ENCODE results near the gene PLIN1. TPM values are rescaled to one million over a fixed set of nuclear protein-coding genes. Genes with fewer than 3 reads are reported as not detected.

Gene PLIN1
- total RNA-seq, 4 donors from 2014 or later, result 4.6 to 48.3 (median 11.9) TPM

DNA sequence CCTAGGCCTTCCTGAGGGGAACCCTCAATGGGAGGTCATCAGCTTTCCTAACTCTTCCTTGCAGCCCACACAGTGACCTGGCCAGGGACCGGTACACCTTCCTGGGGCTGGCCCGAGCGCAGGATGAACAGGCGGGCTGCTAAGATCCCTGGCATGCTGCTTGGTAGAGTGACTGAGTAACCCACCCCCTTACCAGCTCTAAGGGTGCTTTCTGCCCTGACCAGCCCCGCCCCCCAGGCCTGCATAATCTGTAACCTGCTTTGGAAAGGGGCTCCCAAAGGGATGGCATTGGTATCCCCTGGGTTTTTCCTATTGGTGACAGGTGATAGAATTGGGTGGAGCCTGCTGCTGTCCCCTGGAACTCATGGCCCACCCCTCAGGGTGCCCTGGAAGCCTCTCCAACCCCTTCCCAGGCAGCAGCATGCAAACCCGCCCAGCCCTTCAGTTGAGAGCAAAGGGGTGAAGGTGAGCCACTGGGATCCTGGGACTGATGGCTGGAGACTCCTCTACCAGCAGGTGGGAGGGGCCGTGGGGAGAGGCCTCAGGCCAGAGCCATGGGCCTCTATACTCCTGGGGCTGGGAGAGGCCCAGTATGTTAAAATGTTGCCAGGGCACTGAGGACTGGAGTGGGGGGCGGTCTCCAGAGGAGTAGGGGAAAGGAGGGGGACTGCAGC lies 12.8 kb downstream of the PLIN1 start:
- H3K9me3 ChIP-seq, result no peaks in the 10 kb centered on the region
- WGBS, 2 donors (ENCODE audit: low coverage in 1 of 2), result 99% methylated on average over 8 of the region's 8 CpGs; no CpG with 5 or more reads in 1 of the 2 donors
- in situ Hi-C loops (cut with MboI; ENCODE audit: low pct_ligation_motif_present in 1 of 4, low pct_unique_long_range_greater_than_20kb in 1 of 4, low sequenced_read_pairs in 3 of 4) (no loop called here), intact Hi-C loops (cut with DNase I; ENCODE audit: low total_unique reads) (no loop called here)
- TF ChIP-seq, protein P1, sequence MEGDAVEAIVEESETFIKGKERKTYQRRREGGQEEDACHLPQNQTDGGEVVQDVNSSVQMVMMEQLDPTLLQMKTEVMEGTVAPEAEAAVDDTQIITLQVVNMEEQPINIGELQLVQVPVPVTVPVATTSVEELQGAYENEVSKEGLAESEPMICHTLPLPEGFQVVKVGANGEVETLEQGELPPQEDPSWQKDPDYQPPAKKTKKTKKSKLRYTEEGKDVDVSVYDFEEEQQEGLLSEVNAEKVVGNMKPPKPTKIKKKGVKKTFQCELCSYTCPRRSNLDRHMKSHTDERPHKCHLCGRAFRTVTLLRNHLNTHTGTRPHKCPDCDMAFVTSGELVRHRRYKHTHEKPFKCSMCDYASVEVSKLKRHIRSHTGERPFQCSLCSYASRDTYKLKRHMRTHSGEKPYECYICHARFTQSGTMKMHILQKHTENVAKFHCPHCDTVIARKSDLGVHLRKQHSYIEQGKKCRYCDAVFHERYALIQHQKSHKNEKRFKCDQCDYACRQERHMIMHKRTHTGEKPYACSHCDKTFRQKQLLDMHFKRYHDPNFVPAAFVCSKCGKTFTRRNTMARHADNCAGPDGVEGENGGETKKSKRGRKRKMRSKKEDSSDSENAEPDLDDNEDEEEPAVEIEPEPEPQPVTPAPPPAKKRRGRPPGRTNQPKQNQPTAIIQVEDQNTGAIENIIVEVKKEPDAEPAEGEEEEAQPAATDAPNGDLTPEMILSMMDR (IDR thresholded peaks at IDR 0.05), result no peak
- TF ChIP-seq POLR2AphosphoS5 (IDR thresholded peaks at IDR 0.05), result no peak
- no peak for TF ChIP-seq EP300 (IDR thresholded peaks at IDR 0.05; ENCODE audit: low read depth)
- TF ChIP-seq POLR2A (IDR thresholded peaks at IDR 0.05), result no peak
- peak overlapping the region; percentile 73 to 82 (median 76) for H3K27ac ChIP-seq
- H3K27me3 ChIP-seq, result no peaks in the 10 kb centered on the region
- H3K4me1 ChIP-seq, result peaks cover 11 to 28% (median 17%) of the 10 kb centered on the region in 4 donors
- DNase-seq, result no peak
- H3K4me3 ChIP-seq, result peak overlapping the region in 1 of 4 donors; percentile 50
- H3K36me3 ChIP-seq, result no peaks in the 10 kb centered on the region

DNA sequence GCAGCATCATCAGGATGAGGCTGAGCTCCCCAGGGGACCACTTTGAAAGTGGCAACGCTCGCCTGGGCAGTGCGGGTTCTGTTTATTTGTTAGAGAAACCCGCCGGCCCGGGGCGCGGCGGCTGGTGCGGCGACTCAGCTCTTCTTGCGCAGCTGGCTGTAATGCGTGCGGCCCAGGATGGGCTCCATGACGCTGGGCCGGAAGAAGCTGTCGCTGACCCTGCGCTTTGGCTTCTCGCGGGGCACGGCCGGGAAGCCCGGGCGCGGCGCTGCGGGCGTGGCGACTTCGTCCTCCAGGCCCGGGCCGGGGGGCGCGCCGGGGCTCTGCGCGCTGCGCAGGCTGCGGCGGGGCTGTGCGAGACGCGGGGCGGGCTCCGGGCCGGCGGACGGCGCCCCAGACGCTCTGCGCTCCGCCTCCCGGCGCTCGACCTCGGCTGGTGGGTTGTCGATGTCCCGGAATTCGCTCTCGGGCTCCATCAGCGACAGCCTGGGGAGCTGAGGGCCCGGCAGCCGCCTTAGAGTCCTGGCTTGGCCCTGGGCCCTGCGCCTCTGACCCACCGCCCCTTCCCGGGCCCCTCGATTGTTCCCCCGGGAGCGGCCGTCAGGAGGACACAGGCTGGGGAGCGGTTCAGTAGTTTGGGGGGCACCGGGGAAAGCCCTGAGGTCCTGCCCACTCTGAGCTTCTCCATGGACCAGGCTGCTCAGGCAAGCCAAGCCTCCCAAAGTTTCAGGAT lies 13.6 kb downstream of the PLIN1 start:
- TF ChIP-seq, protein P1 (IDR thresholded peaks at IDR 0.05), result no peak
- TF ChIP-seq POLR2AphosphoS5 (IDR thresholded peaks at IDR 0.05) (peak in 1 of 3 donors; percentile 45), EP300 (IDR thresholded peaks at IDR 0.05; ENCODE audit: low read depth) (no peak), POLR2A (IDR thresholded peaks at IDR 0.05) (peak; percentile 42)
- WGBS, 2 donors (ENCODE audit: low coverage in 1 of 2), result 4% methylated on average over 51 of the region's 72 CpGs; no CpG with 5 or more reads in 1 of the 2 donors
- H3K9me3 ChIP-seq, result no peaks in the 10 kb centered on the region
- intact Hi-C loops (cut with DNase I; ENCODE audit: low total_unique reads), result no loop called here
- peak overlapping the region; percentile 73 to 82 (median 76) for H3K27ac ChIP-seq
- H3K4me3 ChIP-seq, result peak overlapping the region; percentile 32 to 50 (median 36)
- H3K27me3 ChIP-seq, result no peaks in the 10 kb centered on the region
- in situ Hi-C loops (cut with MboI; ENCODE audit: low pct_ligation_motif_present in 1 of 4, low pct_unique_long_range_greater_than_20kb in 1 of 4, low sequenced_read_pairs in 3 of 4), result no loop called here
- H3K4me1 ChIP-seq, result peaks cover 11 to 28% (median 17%) of the 10 kb centered on the region in 4 donors
- H3K36me3 ChIP-seq, result no peaks in the 10 kb centered on the region
- peak; percentile 63 for DNase-seq

- no peak for DNase-seq
- H3K9me3 ChIP-seq, result no peaks in the 10 kb centered on the region
- peak overlapping the region; percentile 73 to 82 (median 76) for H3K27ac ChIP-seq
- in situ Hi-C loops (cut with MboI; ENCODE audit: low pct_ligation_motif_present in 1 of 4, low pct_unique_long_range_greater_than_20kb in 1 of 4, low sequenced_read_pairs in 3 of 4), result no loop called here
- TF ChIP-seq, protein P1 (IDR thresholded peaks at IDR 0.05), result no peak
- TF ChIP-seq POLR2AphosphoS5 (IDR thresholded peaks at IDR 0.05), result no peak
- TF ChIP-seq EP300 (IDR thresholded peaks at IDR 0.05; ENCODE audit: low read depth), result no peak
- TF ChIP-seq POLR2A (IDR thresholded peaks at IDR 0.05), result no peak
- 79 to 82% methylated on average over 12 to 13 of the region's 13 CpGs for WGBS, 2 donors (ENCODE audit: low coverage in 1 of 2)
- peaks cover 11 to 28% (median 17%) of the 10 kb centered on the region in 4 donors for H3K4me1 ChIP-seq
- H3K27me3 ChIP-seq, result no peaks in the 10 kb centered on the region
- intact Hi-C loops (cut with DNase I; ENCODE audit: low total_unique reads), result no loop called here
- no peaks in the 10 kb centered on the region for H3K36me3 ChIP-seq
- H3K4me3 ChIP-seq, result peak overlapping the region in 3 of 4 donors; percentile 34 to 50 (median 37)
Measured at GRCh38 chr15:89664441-89665350, 14.5 kb downstream of the PLIN1 start.

Data from transverse colon (tissue), 4 donors.